CD14-positive monocyte (primary cell): Measurements from ENCODE around the gene LMBRD1. TPM values are rescaled to one million over a fixed set of nuclear protein-coding genes. Genes with fewer than 3 reads are reported as not detected.
A peak's percentile ranks its signal among the peaks of the same experiment; 100 is the strongest.

ENCODE experiments used
- DNase-seq, 3 donors: peaks; one replicate each; pipeline ENCODE4 v3.0.0-alpha.2; 2011 to 2022
- H2AFZ ChIP-seq: 2 replicates; pipeline ENCODE4 v1.6.0; 2012; ENCODE audit warnings: mild to moderate bottlenecking, low read depth, low read length, inconsistent platforms; ENCODE audit not compliant: insufficient read depth, poor library complexity, severe bottlenecking
- H3K27ac ChIP-seq, 2 donors: 1 replicate in 1 of 2; 2 replicates in 1 of 2; pipeline ENCODE4 v1.5.1; 2012 to 2013; ENCODE audit warnings: low read length in 2 of 2, control low read depth in 1 of 2, inconsistent platforms in 1 of 2, low read depth in 1 of 2, mild to moderate bottlenecking in 1 of 2
- H3K27me3 ChIP-seq, 2 donors: one replicate each; pipeline versions ENCODE4 v1.6.0 to v1.6.1; 2011 to 2013; ENCODE audit warnings: low read length in 2 of 2; ENCODE audit not compliant: control insufficient read depth in 2 of 2, insufficient read depth in 2 of 2
- H3K36me3 ChIP-seq, 2 donors: replicated peaks in 1 of 2; 1 replicate in 1 of 2; 2 replicates in 1 of 2; pipeline versions ENCODE4 v1.5.1 to v1.6.1; 2012 to 2013; ENCODE audit warnings: low read length in 2 of 2, control low read depth in 1 of 2, inconsistent platforms in 1 of 2, mild to moderate bottlenecking in 1 of 2; ENCODE audit not compliant: insufficient read depth in 2 of 2, control insufficient read depth in 1 of 2
- H3K4me1 ChIP-seq, 2 donors: 1 replicate in 1 of 2; 2 replicates in 1 of 2; pipeline versions ENCODE4 v1.5.1 to v1.6.1; 2012 to 2013; ENCODE audit warnings: low read length in 2 of 2, control low read depth in 1 of 2, inconsistent platforms in 1 of 2, mild to moderate bottlenecking in 1 of 2, moderate library complexity in 1 of 2; ENCODE audit not compliant: insufficient read depth in 2 of 2, control insufficient read depth in 1 of 2
- H3K4me2 ChIP-seq: replicated peaks from 2 replicates; pipeline ENCODE3; 2012; ENCODE audit warnings: low read length, moderate library complexity, mild to moderate bottlenecking; ENCODE audit not compliant: poor library complexity, severe bottlenecking; ENCODE audit errors: extremely low read depth
- H3K4me3 ChIP-seq, 3 experiments: fragments of 200-600 bp in 1 of 3; sonication (generic) in 1 of 3; replicated peaks in 1 of 3; 1 replicate in 2 of 3; 2 replicates in 1 of 3; pipeline ENCODE4 v1.5.1; 2011 to 2013; ENCODE audit warnings: low read length in 3 of 3, mild to moderate bottlenecking in 3 of 3, control low read depth in 2 of 3, low read depth in 2 of 3, inconsistent platforms in 1 of 3, moderate library complexity in 1 of 3
- H3K79me2 ChIP-seq: 2 replicates; pipeline ENCODE4 v1.6.0; 2012; ENCODE audit warnings: mild to moderate bottlenecking, control low read depth, inconsistent platforms, low read length, moderate library complexity; ENCODE audit not compliant: insufficient read depth
- H3K9ac ChIP-seq: 2 replicates; pipeline ENCODE4 v1.6.0; 2017; ENCODE audit warnings: low read length, mild to moderate bottlenecking; ENCODE audit not compliant: insufficient read depth, poor library complexity, severe bottlenecking
- H3K9me3 ChIP-seq, 2 donors: replicated peaks in 1 of 2; 1 replicate in 1 of 2; 2 replicates in 1 of 2; pipeline versions ENCODE4 v1.5.1 to v1.6.1; 2012 to 2013; ENCODE audit warnings: low read length in 2 of 2, control low read depth in 1 of 2; ENCODE audit not compliant: control insufficient read depth in 1 of 2, insufficient read depth in 1 of 2
- H4K20me1 ChIP-seq: 2 replicates; pipeline ENCODE4 v1.6.0; 2012; ENCODE audit warnings: mild to moderate bottlenecking, low read length, control low read depth, moderate library complexity; ENCODE audit not compliant: insufficient read depth
- H3K27ac Mint-ChIP-seq, 7 donors: one replicate each; pipeline ENCODE4 v1.8.0; 2020; ENCODE audit warnings: mild to moderate bottlenecking in 7 of 7, mixed read lengths in 7 of 7, moderate library complexity in 6 of 7, inconsistent platforms in 2 of 7
- H3K27me3 Mint-ChIP-seq, 3 donors: one replicate each; pipeline ENCODE4 v1.8.0; 2021 to 2022; ENCODE audit warnings: low read depth in 3 of 3, mild to moderate bottlenecking in 3 of 3, mixed read lengths in 3 of 3, moderate library complexity in 3 of 3, inconsistent platforms in 1 of 3
- H3K36me3 Mint-ChIP-seq, 2 donors: one replicate each; pipeline ENCODE4 v1.8.0; 2020; ENCODE audit warnings: mixed read lengths in 2 of 2, inconsistent platforms in 1 of 2, mild to moderate bottlenecking in 1 of 2
- H3K4me1 Mint-ChIP-seq: one replicate; pipeline ENCODE4 v1.8.0; 2020; ENCODE audit warnings: mild to moderate bottlenecking, mixed read lengths
- H3K4me3 Mint-ChIP-seq, 2 donors: one replicate each; pipeline ENCODE4 v1.8.0; 2020; ENCODE audit warnings: mild to moderate bottlenecking in 2 of 2, mixed read lengths in 2 of 2, moderate library complexity in 1 of 2
- H3K9me3 Mint-ChIP-seq, 7 donors: one replicate each; pipeline ENCODE4 v1.8.0; 2020 to 2022; ENCODE audit warnings: mixed read lengths in 7 of 7, mild to moderate bottlenecking in 6 of 7, moderate library complexity in 6 of 7, inconsistent platforms in 2 of 7
- CTCF ChIP-seq: fragments of 200-600 bp; IDR thresholded peaks from one replicate; pipeline ENCODE4 v1.8.0; 2022; ENCODE audit warnings: antibody characterized with exemption, mild to moderate bottlenecking
- WGBS: methylation state at CpG from one replicate; pipeline ENCODE4 v1.1.5; 2013; ENCODE audit warnings: missing lambda C conversion rate; ENCODE audit not compliant: insufficient coverage; 5-methylcytosine and 5-hydroxymethylcytosine counted together
- intact Hi-C, 2 donors: fragments of 100-400 bp; cut with micrococcal nuclease; formaldehyde crosslinking; loops; one replicate each; pipeline versions ENCODE4 v1.15.0 to v1.15.1; 2023
- polyA plus RNA-seq, 3 donors: library from polyadenylated mRNA; depleted of rRNA in 1 of 3; unstranded in 2 of 3; stranded (reverse) in 1 of 3; fragments of 300-500 nt in 2 of 3; fragments of >200 nt in 1 of 3; fragmentation: Illumina TruSeq in 2 of 3; gene quantifications; 1 replicate in 2 of 3; 2 replicates in 1 of 3; pipeline ENCODE4 v1.2.3, GENCODE V29; 2012 to 2021

Gene LMBRD1
- polyA plus RNA-seq, 3 donors: 24.7 to 71.6 (median 64.2) TPM

GRCh38 chr6:69819138-69819537 is 22.3 kb upstream of the LMBRD1 start:
- Mint-ChIP-seq H3K36me3 (peaks cover 0 to 2% of the 10 kb centered on the region in 2 donors), H3K27ac (no peak overlapping the region), H3K9me3 (peaks cover 0 to 3% (median 0%) of the 10 kb centered on the region in 7 donors), H3K4me3 (no peak overlapping the region), H3K27me3 (peaks cover 0 to 3% (median 0%) of the 10 kb centered on the region in 3 donors), H3K4me1 (peaks cover 12% of the 10 kb centered on the region)
- Histone ChIP-seq H3K9ac (no peak overlapping the region), H3K4me2 (no peak overlapping the region), H3K4me1 (peaks cover 5 to 9% of the 10 kb centered on the region in 2 donors), H4K20me1 (no peaks in the 10 kb centered on the region), H3K27me3 (no peaks in the 10 kb centered on the region), H3K79me2 (no peaks in the 10 kb centered on the region), H2AFZ (no peak overlapping the region), H3K36me3 (no peaks in the 10 kb centered on the region), H3K4me3 (no peak overlapping the region), H3K27ac (no peak overlapping the region), H3K9me3 (no peaks in the 10 kb centered on the region)
- no CpG with 5 or more reads among the region's 4 CpGs for WGBS
- intact Hi-C loops: no loop called here
- DNase-seq: no peak
- no peak for TF ChIP-seq CTCF

- H3K4me3 ChIP-seq: no peak overlapping the region
- 80% methylated on average over 2 of the region's 2 CpGs for WGBS
These were observed 21.6 kb upstream of the LMBRD1 start for GRCh38 chr6:69818223-69818930.

More at GRCh38 chr6:69818223-69818930, 21.6 kb upstream of the LMBRD1 start:
- no peak for DNase-seq
- Histone ChIP-seq H2AFZ (no peak overlapping the region), H3K27ac (no peak overlapping the region), H3K4me1 (peaks cover 11 to 16% of the 10 kb centered on the region in 2 donors), H3K27me3 (no peaks in the 10 kb centered on the region), H3K4me2 (no peak overlapping the region), H3K9me3 (no peaks in the 10 kb centered on the region), H3K79me2 (no peaks in the 10 kb centered on the region), H3K9ac (no peak overlapping the region), H4K20me1 (no peaks in the 10 kb centered on the region), H3K36me3 (no peaks in the 10 kb centered on the region)
- Mint-ChIP-seq H3K9me3 (peaks cover 0 to 3% (median 0%) of the 10 kb centered on the region in 7 donors), H3K36me3 (peaks cover 0 to 2% of the 10 kb centered on the region in 2 donors), H3K27me3 (peaks cover 0 to 3% (median 0%) of the 10 kb centered on the region in 3 donors), H3K27ac (peak overlapping the region in 1 of 7 donors; percentile 45), H3K4me3 (no peak overlapping the region), H3K4me1 (peaks cover 18% of the 10 kb centered on the region)
- TF ChIP-seq CTCF: no peak
- intact Hi-C loops: no loop called here
